ENCODE measurements around the gene ZNF487.
A peak's percentile ranks its signal among the peaks of the same experiment; 100 is the strongest.
"Not testable (repeated sequence)": the region's sequence is repeated elsewhere in the genome, so short reads cannot be mapped to it uniquely, and the experiment has no call there.

ZNF487 gene

DNA sequence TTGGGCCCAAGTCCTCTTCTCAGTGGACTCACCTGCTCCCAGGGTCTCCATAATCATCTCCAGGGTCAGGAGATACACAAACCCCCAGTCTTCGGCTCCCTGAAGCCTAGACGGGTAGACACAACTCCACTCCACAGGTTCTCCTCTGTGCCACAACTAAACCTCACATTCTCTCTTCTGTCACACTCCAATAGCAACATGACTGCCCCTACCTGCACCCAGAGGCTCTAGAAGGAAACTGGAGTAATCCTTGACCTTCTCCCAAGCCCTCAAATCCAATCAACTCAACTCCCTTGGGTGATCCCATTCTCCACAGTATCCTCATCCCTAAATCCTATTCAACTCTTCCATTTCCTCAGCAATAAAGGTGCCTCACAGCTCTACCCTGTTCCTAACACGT is 44.2 kb upstream of the ZNF487 start:
- no peak for DNase-seq
- Histone ChIP-seq H3K4me1 (peaks cover 4% of the 10 kb centered on the region; the same call in 1 of the 2 replicates), H3K9me3 (no peaks in the 10 kb centered on the region), H3K36me3 (peaks cover 87% of the 10 kb centered on the region), H3K4me3 (ENCODE audit: low read depth, low read length) (no peak overlapping the region), H3K27me3 (no peaks in the 10 kb centered on the region)
- TF ChIP-seq, protein P1, sequence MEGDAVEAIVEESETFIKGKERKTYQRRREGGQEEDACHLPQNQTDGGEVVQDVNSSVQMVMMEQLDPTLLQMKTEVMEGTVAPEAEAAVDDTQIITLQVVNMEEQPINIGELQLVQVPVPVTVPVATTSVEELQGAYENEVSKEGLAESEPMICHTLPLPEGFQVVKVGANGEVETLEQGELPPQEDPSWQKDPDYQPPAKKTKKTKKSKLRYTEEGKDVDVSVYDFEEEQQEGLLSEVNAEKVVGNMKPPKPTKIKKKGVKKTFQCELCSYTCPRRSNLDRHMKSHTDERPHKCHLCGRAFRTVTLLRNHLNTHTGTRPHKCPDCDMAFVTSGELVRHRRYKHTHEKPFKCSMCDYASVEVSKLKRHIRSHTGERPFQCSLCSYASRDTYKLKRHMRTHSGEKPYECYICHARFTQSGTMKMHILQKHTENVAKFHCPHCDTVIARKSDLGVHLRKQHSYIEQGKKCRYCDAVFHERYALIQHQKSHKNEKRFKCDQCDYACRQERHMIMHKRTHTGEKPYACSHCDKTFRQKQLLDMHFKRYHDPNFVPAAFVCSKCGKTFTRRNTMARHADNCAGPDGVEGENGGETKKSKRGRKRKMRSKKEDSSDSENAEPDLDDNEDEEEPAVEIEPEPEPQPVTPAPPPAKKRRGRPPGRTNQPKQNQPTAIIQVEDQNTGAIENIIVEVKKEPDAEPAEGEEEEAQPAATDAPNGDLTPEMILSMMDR (IDR thresholded peaks at IDR 0.05; ENCODE audit: low read depth, low read length), result no peak

DNA sequence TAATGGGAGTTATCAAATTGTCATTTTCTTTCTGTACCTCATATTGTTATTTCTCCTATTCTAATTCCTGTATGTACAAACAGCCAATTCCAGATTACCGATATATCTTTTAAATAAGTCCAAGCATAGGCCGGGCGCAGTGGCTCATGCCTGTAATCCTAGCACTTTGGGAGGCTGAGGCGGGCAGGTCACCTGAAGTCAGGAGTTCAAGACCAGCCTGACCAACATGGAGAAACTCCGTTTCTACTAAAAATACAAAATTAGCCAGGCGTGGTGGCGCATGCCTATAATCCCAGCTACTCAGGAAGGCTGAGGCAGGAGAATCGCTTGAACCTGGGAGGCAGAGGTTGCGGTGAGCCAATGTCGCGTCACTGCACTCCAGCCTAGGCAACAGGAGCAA is 43.7 kb upstream of the ZNF487 start:
- not testable (repeated sequence) for H3K4me1 ChIP-seq; H3K4me3 ChIP-seq (ENCODE audit: low read depth, low read length); H3K9me3 ChIP-seq; DNase-seq; H3K27me3 ChIP-seq
- H3K36me3 ChIP-seq, result peaks cover 82% of the 10 kb centered on the region

DNA sequence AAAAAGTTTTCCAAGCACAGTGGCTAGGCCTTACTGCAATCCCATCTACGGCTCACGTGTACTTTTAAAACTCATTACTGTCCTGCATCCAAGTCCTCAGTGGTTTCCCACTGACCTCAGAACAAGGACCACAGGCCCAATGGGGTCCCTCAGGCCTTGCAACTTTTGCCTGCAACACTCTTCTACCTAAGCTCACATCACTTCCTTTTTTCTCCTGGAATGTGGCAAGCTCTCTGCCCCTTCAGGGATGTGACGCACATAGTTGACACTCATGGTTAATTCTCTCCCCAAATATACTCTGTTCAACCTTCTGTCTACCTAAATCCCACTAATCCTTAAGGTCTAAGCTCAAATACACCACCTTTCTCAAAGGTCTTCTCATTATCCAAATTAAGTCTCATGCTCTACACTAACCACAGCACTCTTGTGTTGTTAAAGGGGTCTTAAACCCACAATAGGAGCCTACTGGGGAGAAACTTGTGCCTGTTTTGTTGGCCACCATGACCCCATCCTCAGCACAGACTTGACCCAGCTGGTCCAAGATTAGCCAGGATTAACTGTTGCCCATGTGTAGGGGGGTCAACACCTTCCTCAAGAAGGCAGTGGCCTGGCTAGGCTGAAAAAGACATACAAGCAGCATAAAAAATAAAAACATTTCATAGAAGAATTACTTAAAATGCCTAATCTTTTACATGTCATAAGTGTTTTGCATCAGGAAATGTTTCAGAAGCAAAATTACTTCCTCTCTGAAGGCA is 43.1 kb upstream of the ZNF487 start:
- Histone ChIP-seq H3K4me1 (peaks cover 4% of the 10 kb centered on the region; the same call in 1 of the 2 replicates), H3K9me3 (no peaks in the 10 kb centered on the region), H3K36me3 (peaks cover 77% of the 10 kb centered on the region), H3K27me3 (no peaks in the 10 kb centered on the region), H3K4me3 (ENCODE audit: low read depth, low read length) (no peak overlapping the region)
- no peak for DNase-seq
- TF ChIP-seq, protein P1 (IDR thresholded peaks at IDR 0.05; ENCODE audit: low read depth, low read length), result no peak

DNA sequence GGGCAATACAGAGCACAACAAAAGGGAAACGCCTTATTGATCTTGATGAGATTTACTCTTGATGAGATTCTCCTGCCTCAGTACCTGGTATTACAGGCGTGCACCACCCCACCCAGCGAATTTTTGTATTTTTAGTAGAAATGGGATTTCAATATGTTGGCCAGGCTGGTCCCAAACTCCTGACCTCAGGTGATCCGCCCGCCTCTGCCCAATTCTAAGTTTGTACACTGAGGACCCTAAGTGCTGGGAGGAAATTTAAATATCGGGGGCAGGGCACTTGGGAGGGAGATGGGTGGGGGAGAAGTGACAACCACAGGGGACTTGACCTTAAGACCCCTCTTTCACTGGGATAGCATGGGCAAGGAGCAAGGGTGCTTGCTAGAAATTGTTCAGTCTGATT is 42.0 kb upstream of the ZNF487 start:
- Histone ChIP-seq H3K9me3 (no peaks in the 10 kb centered on the region), H3K36me3 (peaks cover 74% of the 10 kb centered on the region), H3K4me1 (peaks cover 4% of the 10 kb centered on the region; the same call in 1 of the 2 replicates), H3K4me3 (ENCODE audit: low read depth, low read length) (peak overlapping the region; percentile 80), H3K27me3 (no peaks in the 10 kb centered on the region)
- TF ChIP-seq, protein P1 (IDR thresholded peaks at IDR 0.05; ENCODE audit: low read depth, low read length), result no peak
- no peak for DNase-seq

DNA sequence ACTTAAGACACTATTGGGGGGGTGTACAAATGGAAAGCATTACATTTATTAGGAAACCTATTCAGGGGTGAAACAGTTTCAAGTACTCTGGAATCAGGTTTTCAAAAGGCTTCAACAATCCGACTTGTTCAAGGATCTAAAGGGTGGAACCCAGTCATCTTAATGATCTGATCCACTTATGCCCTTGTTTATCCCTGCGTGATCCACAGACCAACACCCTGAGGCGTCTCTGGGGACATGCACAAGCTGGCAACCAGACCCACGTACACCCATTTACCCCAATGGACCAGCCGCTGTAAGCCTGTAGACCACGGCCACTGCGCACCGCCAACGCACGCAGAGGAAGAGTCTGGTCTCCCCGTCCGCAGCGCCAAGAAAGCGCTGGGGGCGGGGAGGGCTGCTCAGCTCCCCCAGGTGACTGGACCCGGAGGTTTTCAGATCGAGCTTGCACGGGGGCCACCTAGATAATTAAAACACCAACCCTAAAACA is 41.3 kb upstream of the ZNF487 start:
- Histone ChIP-seq H3K4me3 (ENCODE audit: low read depth, low read length) (peak overlapping the region; percentile 80), H3K9me3 (no peaks in the 10 kb centered on the region), H3K36me3 (peaks cover 67% of the 10 kb centered on the region), H3K27me3 (no peaks in the 10 kb centered on the region), H3K4me1 (peaks cover 4% of the 10 kb centered on the region; the same call in 1 of the 2 replicates)
- peak; percentile 54 for DNase-seq
- TF ChIP-seq, protein P1 (IDR thresholded peaks at IDR 0.05; ENCODE audit: low read depth, low read length), result no peak

DNA sequence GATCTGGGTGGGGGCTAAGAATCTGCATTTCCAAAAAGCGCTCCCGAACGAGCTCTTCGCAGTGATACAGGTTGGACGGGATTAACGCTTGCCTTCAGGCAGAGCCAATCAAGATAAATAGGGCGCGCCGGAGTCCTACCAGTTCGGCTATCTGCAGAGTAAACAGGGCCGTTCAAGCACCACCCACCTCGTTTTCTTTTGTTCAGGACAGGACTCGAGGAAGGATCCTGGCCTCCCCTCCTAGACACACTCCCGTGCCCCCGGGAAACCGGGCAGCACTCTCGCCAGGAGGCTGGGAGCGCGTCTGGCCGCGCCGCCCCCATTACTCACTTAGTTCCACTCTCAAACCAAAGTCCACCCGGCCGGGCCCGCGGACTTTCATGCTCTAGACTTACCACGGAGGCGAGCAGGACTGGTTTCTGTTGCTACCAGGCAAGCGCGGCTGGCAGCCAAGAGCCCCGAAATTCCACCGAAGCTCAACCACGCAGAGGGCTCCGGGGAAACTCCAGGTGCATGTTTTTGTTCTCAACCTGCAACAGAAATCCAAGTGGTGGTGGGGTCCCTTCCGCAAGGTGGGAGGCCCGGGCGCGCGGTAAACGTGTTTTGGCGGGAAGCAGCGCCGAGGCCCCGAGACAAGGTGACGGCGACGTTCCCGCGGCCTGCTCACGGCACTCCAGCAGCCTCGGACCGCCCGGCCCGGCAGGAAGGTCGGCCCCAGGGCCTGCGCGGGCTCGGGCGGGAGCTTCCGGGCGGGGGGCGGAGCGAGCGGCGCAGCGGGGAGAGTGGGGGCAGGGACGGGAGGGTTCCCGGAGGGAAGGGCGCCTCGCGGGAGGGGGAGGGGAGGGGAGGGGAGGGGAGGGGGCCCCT is 40.6 kb upstream of the ZNF487 start:
- TF ChIP-seq, protein P1 (IDR thresholded peaks at IDR 0.05; ENCODE audit: low read depth, low read length), result no peak
- peaks cover 4% of the 10 kb centered on the region; the same call in 1 of the 2 replicates for H3K4me1 ChIP-seq
- peak; percentile 86 for DNase-seq
- no peaks in the 10 kb centered on the region for H3K9me3 ChIP-seq
- no peaks in the 10 kb centered on the region for H3K27me3 ChIP-seq
- H3K36me3 ChIP-seq, result peaks cover 61% of the 10 kb centered on the region
- peak overlapping the region; percentile 80 for H3K4me3 ChIP-seq (ENCODE audit: low read depth, low read length)

All from BE2C (cell line).